Frontal cortex (tissue), 4 donors: Measurements from ENCODE around the gene GABBR2. TPM values are rescaled to one million over a fixed set of nuclear protein-coding genes. Genes with fewer than 3 reads are reported as not detected.

Experiments used
- DNase-seq, 2 donors: peaks; one replicate each; pipeline ENCODE4 v3.0.0; 2012; ENCODE audit warnings: low spot score in 2 of 2
- FAIRE-seq: peaks from 2 replicates; lab custom pipeline; 2012; peaks lifted over from hg19 to GRCh38; lab: Jason Lieb, UNC
- total RNA-seq: library from RNA; depleted of rRNA; stranded (reverse); fragments of >200 nt; gene quantifications from one replicate; pipeline ENCODE4 v1.2.3, GENCODE V29; 2014
- donor health status: control.
- donor health status: control.
- donor health status: control.

The GABBR2 gene
- total RNA-seq, 1 donor from 2014 or later, result 39.9 TPM

GRCh38 chr9:98559561-98559960, 149.2 kb downstream of the GABBR2 start:
- no peak for FAIRE-seq
- no peak for DNase-seq

GRCh38 chr9:98558575-98558974, 150.2 kb downstream of the GABBR2 start:
- DNase-seq (no peak), FAIRE-seq (no peak)

- DNase-seq (no peak), FAIRE-seq (no peak)
These were observed 152.2 kb downstream of the GABBR2 start for GRCh38 chr9:98556511-98556910.

- FAIRE-seq (no peak), DNase-seq (no peak)
These were observed 152.9 kb downstream of the GABBR2 start for GRCh38 chr9:98555651-98556465.

GRCh38 chr9:98554752-98555151, 154.0 kb downstream of the GABBR2 start:
- FAIRE-seq, result no peak
- DNase-seq, result no peak

GRCh38 chr9:98552331-98552730, 156.4 kb downstream of the GABBR2 start:
- DNase-seq (no peak), FAIRE-seq (no peak)

- DNase-seq, result no peak
- no peak for FAIRE-seq
These were observed 157.0 kb downstream of the GABBR2 start for GRCh38 chr9:98551511-98552286.

- no peak for DNase-seq
- FAIRE-seq, result no peak
These were observed 158.4 kb downstream of the GABBR2 start for GRCh38 chr9:98550206-98550820.

GRCh38 chr9:98549401-98549800, 159.3 kb downstream of the GABBR2 start:
- FAIRE-seq, result no peak

GRCh38 chr9:98547606-98548005, 161.1 kb downstream of the GABBR2 start:
- DNase-seq (no peak), FAIRE-seq (no peak)

More at GRCh38 chr9:98549401-98549800, 159.3 kb downstream of the GABBR2 start:
- no peak for DNase-seq

- FAIRE-seq (no peak), DNase-seq (no peak)
These were observed 163.7 kb downstream of the GABBR2 start for GRCh38 chr9:98545021-98545420.

GRCh38 chr9:98541684-98542230, 167.0 kb downstream of the GABBR2 start:
- FAIRE-seq, result no peak
- no peak for DNase-seq

GRCh38 chr9:98540476-98540875, 168.3 kb downstream of the GABBR2 start:
- FAIRE-seq (no peak), DNase-seq (no peak)

GRCh38 chr9:98539954-98540353, 168.8 kb downstream of the GABBR2 start:
- FAIRE-seq (no peak), DNase-seq (no peak)

- FAIRE-seq (no peak), DNase-seq (no peak)
These were observed 170.1 kb downstream of the GABBR2 start for GRCh38 chr9:98538626-98539031.

- DNase-seq, result no peak
These were observed 170.5 kb downstream of the GABBR2 start for GRCh38 chr9:98538203-98538602.

GRCh38 chr9:98536542-98537173, 172.1 kb downstream of the GABBR2 start:
- FAIRE-seq, result no peak

More at GRCh38 chr9:98538203-98538602, 170.5 kb downstream of the GABBR2 start:
- no peak for FAIRE-seq

GRCh38 chr9:98533866-98534265, 174.9 kb downstream of the GABBR2 start:
- no peak for FAIRE-seq
- DNase-seq, result no peak

More at GRCh38 chr9:98536542-98537173, 172.1 kb downstream of the GABBR2 start:
- no peak for DNase-seq

GRCh38 chr9:98533132-98533531, 175.6 kb downstream of the GABBR2 start:
- no peak for DNase-seq

GRCh38 chr9:98532574-98532973, 176.2 kb downstream of the GABBR2 start:
- DNase-seq (no peak), FAIRE-seq (no peak)

More at GRCh38 chr9:98533132-98533531, 175.6 kb downstream of the GABBR2 start:
- FAIRE-seq, result no peak
